GM19240 (cell line): Measurements from ENCODE around the gene MTMR11.
"Not testable (repeated sequence)": the region's sequence is repeated elsewhere in the genome, so short reads cannot be mapped to it uniquely, and the experiment has no call there.

Experiments used
- DNase-seq: peaks from one replicate; pipeline ENCODE4 v3.0.0; 2011; ENCODE audit warnings: low spot score; ENCODE audit not compliant: insufficient read length

MTMR11 gene

DNA sequence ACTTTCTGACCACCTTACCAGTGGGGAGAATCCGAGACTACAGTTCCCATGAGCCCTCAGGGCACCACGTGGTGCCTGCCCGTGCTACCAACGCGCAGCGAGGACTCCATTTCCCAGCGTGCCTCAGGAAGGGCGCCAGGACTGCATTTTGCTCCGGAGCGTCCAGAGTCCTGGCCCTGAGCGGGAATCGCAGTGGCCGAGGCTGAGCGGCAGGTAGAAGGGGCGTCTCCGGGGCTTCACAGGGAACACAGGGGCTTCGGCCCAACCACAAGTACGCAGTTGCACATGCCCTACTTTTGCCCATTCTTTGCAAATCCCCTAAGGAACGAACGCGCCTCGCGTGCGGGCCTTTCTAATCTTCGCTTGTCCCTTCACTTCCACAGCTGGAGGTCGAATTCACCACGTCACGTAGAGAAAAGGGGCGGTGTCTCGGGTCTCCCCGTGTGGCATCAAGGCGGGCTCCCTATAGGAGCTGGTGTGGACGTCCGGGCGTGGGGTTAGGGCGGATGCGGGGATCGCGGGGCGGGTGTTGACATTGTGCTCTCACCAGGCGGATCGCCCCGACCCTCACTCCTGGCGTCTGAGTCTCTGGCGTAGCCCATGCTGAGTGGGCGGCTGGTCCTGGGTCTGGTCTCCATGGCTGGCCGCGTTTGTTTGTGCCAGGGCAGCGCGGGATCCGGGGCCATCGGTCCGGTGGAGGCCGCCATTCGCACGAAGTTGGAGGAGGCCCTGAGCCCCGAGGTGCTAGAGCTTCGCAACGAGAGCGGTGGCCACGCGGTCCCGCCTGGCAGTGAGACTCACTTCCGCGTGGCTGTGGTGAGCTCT lies 37.0 kb downstream of the MTMR11 start, which contains the start of gene BOLA1:
Gene BOLA1 (plus strand): TSS at position 109 of the 825 bp plus-strand sequence. CDS start 492 bp downstream, at position 601.
- DNase-seq: peak; percentile 87

DNA sequence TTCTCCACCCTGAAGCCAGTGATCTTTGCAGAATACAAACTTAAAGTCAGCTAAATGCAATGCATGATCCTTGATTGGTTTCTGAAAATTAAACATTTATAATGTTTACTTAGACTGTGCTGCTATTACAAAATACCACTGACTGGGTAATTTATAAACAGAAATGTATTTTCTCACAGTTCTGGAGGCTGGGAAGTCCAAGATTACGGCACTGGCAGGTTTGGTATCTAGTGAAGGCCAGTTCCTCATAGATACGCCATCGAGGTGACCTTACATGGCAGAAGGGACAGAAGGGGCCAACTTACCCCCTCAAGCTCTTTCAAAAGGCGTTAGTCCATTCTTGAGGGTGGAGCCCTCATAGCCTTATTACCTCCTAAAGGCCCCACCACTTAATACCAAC lies 40.1 kb downstream of the MTMR11 start:
- no peak for DNase-seq

GRCh38 chr1:149888999-149889289 lies 47.7 kb downstream of the MTMR11 start:
- no peak for DNase-seq

DNA sequence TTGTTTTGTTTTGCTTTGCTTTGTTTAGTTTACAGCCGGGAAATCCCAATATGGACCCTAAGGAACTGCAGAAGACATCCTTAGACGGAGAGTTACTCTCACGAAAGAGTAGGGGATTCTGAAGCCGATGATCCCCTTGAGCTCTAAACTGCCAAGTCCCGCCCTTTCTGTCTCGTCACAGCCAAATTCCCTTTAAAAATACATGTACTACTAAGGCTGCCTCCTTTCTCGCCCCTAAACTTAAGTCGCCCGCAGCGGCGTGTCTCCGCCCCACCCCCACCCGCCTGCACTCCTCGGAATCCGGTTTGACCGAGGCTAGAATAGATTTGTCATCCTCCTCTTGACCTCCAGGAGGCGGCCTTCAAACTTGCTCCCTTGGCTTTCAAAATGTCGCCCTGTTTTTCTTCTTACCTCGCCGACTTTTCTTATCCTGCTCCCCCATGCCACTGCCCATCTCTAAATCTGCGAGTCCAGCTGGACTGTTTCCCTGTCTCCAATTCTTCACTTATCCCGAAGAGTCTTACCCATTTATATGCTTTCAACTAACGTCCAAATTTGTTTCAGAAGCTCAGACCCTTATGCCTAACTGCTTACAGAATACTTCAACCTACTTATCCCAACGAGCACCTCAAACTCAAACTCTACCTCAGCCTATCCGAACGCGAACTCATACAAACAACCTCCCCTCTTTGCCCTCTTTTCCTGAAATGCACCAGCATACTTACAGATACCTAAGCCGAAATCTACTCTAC lies 48.3 kb downstream of the MTMR11 start:
- no peak for DNase-seq

DNA sequence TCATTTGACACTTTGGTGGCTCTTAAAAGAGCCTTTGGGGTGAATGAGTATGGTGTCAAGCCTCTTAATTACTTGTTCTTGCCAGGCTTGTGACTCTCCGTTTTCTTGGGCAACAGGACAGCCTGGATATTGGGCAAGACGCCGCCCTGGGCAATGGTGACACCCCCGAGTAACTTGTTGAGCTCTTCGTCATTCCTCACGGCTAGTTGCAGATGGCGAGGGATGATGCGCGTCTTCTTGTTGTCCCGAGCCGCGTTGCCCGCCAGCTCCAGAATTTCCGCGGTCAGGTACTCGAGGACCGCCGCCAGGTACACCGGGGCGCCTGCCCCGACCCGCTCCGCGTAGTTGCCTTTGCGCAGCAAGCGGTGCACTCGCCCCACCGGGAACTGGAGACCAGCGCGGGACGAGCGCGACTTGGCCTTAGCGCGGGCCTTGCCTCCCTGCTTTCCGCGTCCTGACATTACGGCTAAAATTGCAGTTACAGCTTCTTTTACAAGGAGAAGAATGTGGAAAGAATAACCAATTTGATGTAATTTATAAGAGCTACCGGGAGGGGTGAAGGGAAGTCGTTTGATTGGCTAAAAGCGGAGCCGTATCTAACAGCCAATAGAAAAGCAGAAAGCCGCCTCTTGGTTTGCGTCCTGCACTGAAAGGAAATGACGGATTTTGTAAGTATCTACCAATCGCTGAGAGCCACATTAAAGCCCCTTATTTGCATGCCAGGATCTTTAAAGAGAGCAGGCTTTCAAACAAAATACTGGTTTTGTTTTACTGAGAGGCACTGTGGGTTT lies 49.0 kb downstream of the MTMR11 start:
- no peak for DNase-seq

GRCh38 chr1:149887196-149887455 lies 49.6 kb downstream of the MTMR11 start:
- DNase-seq: not testable (repeated sequence)

DNA sequence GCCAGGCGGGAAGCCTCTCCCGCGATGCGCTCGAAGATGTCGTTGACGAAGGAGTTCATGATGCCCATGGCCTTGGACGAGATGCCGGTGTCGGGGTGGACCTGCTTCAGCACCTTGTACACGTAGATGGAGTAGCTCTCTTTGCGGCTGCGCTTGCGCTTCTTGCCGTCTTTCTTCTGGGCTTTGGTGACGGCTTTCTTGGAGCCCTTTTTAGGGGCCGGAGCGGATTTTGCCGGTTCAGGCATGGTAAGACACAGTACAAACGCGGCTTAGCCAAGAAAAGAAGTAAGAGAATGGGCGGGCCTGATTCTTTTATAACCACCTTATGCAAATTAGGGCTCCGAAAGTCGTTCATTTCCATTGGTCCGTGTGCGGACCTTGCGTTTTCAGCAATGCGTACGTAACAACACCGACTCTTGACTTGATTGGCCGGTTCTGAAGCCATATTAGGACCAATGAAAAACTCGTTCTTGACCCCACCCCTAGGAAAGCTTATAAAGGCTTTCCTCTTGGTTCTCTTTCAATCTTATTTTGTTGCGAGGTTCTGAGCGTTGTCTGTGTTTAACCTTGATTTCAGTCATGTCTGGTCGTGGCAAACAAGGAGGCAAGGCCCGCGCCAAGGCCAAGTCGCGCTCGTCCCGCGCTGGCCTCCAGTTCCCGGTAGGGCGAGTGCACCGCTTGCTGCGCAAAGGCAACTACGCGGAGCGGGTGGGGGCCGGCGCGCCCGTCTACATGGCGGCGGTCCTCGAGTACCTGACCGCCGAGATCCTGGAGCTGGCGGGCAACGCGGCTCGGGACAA lies 50.1 kb downstream of the MTMR11 start:
- DNase-seq: no peak

GRCh38 chr1:149886121-149886395 lies 50.6 kb downstream of the MTMR11 start:
- not testable (repeated sequence) for DNase-seq

DNA sequence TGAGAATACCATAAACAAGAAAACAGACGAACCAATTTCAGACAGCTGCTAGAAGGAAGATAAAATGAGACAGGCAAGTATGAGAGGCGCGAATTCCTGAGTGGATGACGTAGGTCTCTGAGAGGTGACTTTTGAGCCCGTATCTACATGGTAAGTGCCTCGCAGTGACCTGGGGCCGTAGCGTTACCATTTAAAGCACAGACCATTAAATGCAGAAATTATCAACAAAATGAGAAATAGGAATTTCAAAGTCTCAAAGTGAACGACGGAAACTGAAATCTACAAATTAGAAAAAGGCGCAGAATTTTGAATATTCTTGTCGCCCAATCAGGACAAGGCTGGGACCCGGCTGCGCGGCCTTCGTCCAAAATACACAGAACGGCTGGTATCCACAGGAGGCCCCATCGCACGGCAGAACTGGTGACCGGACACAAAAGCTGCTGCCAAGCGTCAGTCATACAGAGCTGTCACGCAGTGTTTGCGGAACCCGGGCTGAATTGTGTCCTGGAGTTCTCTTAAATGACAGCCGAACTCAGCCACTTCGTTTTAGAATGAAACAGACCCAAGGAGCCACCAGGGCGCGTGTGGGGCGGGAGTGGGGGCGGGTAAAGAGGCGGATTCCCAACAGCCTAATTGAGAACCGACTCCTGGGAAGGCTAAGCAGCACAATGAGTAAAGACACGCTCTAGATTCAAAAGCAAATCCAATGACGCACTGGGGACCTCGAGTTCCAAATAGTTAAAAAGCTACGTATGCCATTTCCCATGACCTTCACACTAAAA lies 51.1 kb downstream of the MTMR11 start:
- no peak for DNase-seq

- DNase-seq: no peak
These were observed 52.0 kb downstream of the MTMR11 start for GRCh38 chr1:149884433-149885338.

GRCh38 chr1:149883598-149884247 lies 53.0 kb downstream of the MTMR11 start:
- no peak for DNase-seq

DNA sequence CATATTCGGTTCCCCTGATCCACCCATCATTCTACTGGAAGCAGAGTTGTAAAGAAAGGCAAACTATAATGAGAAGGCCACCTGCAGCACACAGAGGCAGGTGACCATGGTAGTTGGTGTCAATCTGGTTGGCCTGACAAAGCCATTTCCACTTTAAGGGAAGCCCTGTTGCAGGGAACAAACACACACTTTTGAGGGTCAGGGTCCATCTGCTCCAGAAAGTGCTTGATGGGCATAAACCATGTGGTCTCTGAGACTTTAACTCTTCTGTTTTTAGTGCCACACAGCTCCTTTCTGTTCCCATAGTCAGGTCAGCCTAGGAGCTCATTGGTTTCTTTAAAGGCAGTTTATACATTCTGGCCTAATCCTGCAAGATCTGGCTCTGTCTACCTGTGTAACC lies 54.8 kb downstream of the MTMR11 start:
- DNase-seq: no peak

DNA sequence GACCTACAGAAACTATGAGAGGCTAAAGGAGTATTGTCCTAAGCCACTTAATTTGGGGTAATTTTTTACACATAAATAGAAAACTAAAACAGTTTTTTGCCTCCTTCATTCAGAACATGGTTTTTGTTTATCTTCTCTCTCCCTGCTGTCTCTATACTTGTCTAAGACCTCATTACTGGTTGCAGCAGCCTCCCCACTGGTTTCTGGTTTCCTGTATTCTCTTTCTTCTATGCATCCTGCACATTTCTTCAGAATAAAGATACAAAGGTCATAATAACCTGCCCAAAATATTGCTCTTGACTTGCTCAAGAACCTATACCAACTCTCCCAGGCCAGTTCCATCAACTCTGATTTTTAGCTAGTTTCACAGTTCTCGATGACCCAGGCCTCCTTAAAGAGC lies 57.1 kb downstream of the MTMR11 start:
- no peak for DNase-seq
